NT2/D1 (cell line): ENCODE measurements around the gene ASAP2.

ENCODE experiments used
- DNase-seq: peaks from one replicate; pipeline ENCODE4 v3.0.0-alpha.2; 2011; ENCODE audit warnings: low read depth, low spot score
- H3K27me3 ChIP-seq: 2 replicates; pipeline ENCODE4 v1.6.0; 2011; ENCODE audit warnings: mild to moderate bottlenecking; ENCODE audit not compliant: insufficient read length, insufficient read depth
- H3K36me3 ChIP-seq: 2 replicates; pipeline ENCODE4 v1.6.1; 2011; ENCODE audit warnings: mild to moderate bottlenecking, low read length, mixed read lengths; ENCODE audit not compliant: insufficient read depth, insufficient read length
- H3K4me1 ChIP-seq: 2 replicates; pipeline ENCODE4 v1.5.1; 2011; ENCODE audit not compliant: insufficient read depth, insufficient read length
- H3K4me3 ChIP-seq: 2 replicates; pipeline ENCODE4 v1.5.1; 2011; ENCODE audit warnings: low read depth; ENCODE audit not compliant: insufficient read length
- H3K9ac ChIP-seq: 2 replicates; pipeline ENCODE4 v1.6.0; 2011; ENCODE audit warnings: low read depth; ENCODE audit not compliant: insufficient read length
- H3K9me3 ChIP-seq: 2 replicates; pipeline ENCODE4 v1.5.1; 2011; ENCODE audit warnings: mild to moderate bottlenecking, low read length; ENCODE audit not compliant: insufficient read depth
- SUZ12 ChIP-seq: IDR thresholded peaks from 2 replicates; pipeline ENCODE4 v1.6.1; 2011; ENCODE audit not compliant: insufficient read length, insufficient read depth; ENCODE audit errors: extremely low read depth
- YY1 ChIP-seq: IDR thresholded peaks from 2 replicates; pipeline ENCODE4 v1.6.1; 2011; ENCODE audit not compliant: insufficient read length, insufficient read depth
- ZNF274 ChIP-seq: IDR thresholded peaks from 2 replicates; pipeline ENCODE4 v1.6.1; 2011; ENCODE audit warnings: mild to moderate bottlenecking, low read depth, low read length

ASAP2 gene

DNA sequence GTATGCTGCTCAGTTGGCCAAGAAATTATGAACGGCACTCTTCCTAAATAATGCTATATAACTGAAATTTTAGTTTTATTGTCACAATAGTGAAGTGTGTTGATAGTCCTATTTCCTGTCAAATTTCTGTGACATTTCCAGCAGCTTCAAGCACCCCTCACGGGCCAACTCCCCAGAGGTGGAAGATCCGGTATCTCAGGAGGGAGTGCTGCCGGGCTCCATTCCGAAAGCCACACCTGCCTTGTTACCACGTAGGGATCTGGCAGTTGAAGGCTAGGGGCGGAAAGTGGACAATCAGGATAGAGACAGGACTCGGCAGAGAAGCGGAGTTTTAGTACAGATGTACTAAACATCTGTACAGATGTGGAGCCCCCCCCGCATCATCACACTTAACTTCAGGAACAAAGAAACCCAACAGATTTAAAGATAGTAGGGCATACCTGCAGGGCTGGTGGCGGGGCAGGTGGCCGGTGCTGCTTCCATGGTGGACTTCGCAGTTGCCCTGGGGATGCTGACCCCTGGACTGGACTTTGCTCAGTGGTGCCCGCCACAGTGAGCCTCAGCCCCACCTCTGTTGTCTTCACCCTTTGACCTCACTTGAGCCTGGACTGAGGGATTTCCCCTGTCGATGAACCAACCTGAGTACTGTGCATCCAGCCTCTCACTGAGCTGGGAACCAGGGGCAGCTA lies 22.3 kb downstream of the ASAP2 start:
- Histone ChIP-seq H3K4me3 (no peak overlapping the region), H3K9ac (no peak overlapping the region), H3K9me3 (no peaks in the 10 kb centered on the region), H3K36me3 (no peaks in the 10 kb centered on the region), H3K27me3 (no peaks in the 10 kb centered on the region), H3K4me1 (no peaks in the 10 kb centered on the region)
- DNase-seq, result no peak
- no peak for TF ChIP-seq SUZ12
- no peak for TF ChIP-seq ZNF274
- TF ChIP-seq YY1, result no peak

DNA sequence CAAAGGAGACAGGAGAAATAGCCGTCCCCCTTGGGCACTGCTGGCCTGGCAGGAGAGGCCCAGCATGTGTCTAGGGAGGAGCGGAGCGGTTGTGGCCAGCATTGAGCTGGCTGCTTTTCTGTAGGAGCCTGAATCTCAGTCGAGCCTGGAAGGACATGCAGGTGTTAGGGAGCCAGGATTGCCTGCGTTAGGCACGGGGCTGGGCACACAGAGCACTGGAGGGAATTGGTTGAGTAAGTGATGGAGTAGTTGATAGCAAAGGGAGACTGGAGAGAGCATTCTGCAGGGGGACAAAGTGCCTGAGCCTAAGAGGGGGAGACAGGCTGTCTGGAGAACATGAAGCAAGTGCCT lies 22.8 kb downstream of the ASAP2 start:
- no peaks in the 10 kb centered on the region for H3K9me3 ChIP-seq
- no peaks in the 10 kb centered on the region for H3K4me1 ChIP-seq
- DNase-seq, result no peak
- no peak overlapping the region for H3K9ac ChIP-seq
- no peaks in the 10 kb centered on the region for H3K36me3 ChIP-seq
- H3K27me3 ChIP-seq, result no peaks in the 10 kb centered on the region
- no peak overlapping the region for H3K4me3 ChIP-seq
- TF ChIP-seq ZNF274, result no peak
- no peak for TF ChIP-seq YY1
- no peak for TF ChIP-seq SUZ12

DNA sequence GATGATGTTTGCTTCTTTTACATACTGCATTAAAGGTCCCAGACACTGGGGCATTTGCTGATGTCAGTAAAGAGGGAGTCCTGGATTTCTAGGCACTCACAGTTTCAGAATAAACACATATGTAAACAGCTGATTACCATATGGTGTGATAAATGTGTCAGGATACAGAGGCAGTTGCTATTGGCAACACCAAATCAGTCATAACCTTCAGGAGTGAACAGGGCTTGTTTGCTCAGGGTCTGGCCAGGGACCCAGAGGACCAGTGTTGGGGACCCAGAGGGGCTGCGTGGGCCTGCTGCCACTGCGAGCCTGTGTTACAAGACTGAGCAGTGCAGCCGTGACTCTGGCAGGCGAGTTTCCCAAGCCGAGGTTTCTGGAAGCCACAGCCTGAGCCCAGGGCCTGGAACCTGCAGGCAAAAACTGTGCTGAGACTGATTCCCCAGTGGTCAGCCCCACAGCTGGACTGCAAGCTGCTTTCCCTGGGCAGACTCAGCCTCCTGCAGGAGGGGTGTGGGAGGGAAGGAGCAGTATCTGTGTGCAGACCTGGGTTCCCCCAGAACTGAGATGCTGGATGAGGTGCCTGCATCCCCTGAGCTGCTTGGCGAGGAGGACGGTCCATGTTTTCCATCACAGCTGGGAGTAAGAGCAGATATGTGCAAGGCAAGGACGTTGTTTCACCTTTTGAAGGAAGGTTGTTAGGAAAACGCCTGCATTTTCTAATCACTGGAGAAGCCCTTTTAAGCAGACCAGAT lies 23.6 kb downstream of the ASAP2 start:
- TF ChIP-seq SUZ12 (no peak), ZNF274 (no peak), YY1 (no peak)
- no peak overlapping the region for H3K9ac ChIP-seq
- no peak overlapping the region for H3K4me3 ChIP-seq
- H3K9me3 ChIP-seq, result no peaks in the 10 kb centered on the region
- no peaks in the 10 kb centered on the region for H3K36me3 ChIP-seq
- H3K4me1 ChIP-seq, result no peaks in the 10 kb centered on the region
- no peak for DNase-seq
- no peaks in the 10 kb centered on the region for H3K27me3 ChIP-seq

DNA sequence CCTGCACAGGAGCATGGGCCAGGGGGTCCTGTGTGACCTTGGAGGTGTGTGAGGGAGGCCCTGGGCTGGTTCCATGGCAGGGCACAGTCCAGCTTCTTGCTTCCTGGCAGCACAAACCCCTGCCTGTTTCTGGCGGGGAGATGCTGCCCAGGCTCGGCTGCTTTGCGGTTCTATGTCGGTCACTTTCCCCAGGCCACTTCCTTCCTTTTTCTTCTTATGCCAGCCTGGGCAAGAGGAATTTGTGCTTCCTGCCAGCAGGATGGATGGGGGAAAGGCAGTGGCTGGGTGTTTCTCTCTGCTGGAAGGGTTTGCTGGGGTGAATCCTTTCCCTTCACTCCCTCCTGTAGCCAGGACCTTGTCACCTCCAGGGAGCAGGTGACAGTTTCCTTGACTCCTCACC lies 24.3 kb downstream of the ASAP2 start:
- TF ChIP-seq YY1 (no peak), ZNF274 (no peak), SUZ12 (no peak)
- Histone ChIP-seq H3K9ac (no peak overlapping the region), H3K27me3 (no peaks in the 10 kb centered on the region), H3K4me1 (peaks cover 2% of the 10 kb centered on the region), H3K9me3 (no peaks in the 10 kb centered on the region), H3K36me3 (no peaks in the 10 kb centered on the region), H3K4me3 (no peak overlapping the region)
- DNase-seq, result no peak

DNA sequence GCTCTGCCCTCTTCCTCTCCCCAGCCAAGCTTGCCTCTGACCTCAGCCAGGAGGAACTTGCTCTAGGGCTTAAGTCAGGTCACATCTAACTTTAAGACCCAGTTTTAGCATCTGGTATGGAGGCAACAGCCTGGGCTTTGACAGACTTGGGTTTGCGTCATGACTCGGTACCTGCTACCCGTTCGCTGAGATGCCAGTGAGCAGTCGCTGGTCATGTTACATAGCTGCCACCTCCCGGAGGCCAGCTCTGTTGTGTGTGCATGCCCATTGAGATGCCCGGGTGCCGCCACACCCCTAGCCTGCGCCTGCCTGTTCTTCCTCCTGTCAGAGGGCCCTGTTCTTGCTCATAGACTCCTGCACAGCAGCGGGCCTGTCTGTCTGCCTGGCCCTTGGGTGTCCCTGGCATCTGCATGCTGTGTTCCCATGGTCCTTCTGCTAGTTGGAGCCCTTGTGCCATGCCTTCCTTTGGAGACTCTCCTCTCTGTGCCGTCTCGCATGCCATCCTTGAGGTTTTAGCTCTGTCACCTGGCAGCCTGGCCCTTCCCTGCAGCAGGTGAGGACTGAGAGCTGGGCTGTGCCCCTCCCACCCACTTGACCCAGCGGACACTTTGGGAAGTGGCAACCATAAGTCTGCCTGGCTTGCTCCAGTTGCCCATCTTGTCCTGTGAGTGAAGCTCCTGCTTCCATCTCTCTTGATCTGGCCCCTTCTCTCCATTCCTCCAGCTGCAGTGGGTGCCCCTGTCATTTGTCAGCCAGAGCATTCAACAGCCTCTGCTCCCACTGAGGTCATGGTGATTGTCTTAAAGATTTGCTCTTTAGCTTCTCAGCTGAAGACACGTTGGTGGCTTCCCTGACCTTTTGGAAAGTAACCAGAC lies 24.9 kb downstream of the ASAP2 start:
- Histone ChIP-seq H3K36me3 (no peaks in the 10 kb centered on the region), H3K9me3 (no peaks in the 10 kb centered on the region), H3K27me3 (no peaks in the 10 kb centered on the region), H3K4me1 (peaks cover 2% of the 10 kb centered on the region), H3K9ac (no peak overlapping the region), H3K4me3 (no peak overlapping the region)
- no peak for DNase-seq
- TF ChIP-seq YY1 (no peak), SUZ12 (no peak), ZNF274 (no peak)

GRCh38 chr2:9232166-9232479 lies 25.5 kb downstream of the ASAP2 start:
- Histone ChIP-seq H3K9ac (no peak overlapping the region), H3K4me1 (peaks cover 2% of the 10 kb centered on the region), H3K4me3 (no peak overlapping the region), H3K9me3 (no peaks in the 10 kb centered on the region), H3K27me3 (no peaks in the 10 kb centered on the region), H3K36me3 (no peaks in the 10 kb centered on the region)
- TF ChIP-seq ZNF274, result no peak
- TF ChIP-seq SUZ12, result no peak
- no peak for TF ChIP-seq YY1
- no peak for DNase-seq

- Histone ChIP-seq H3K4me3 (no peak overlapping the region), H3K9me3 (no peaks in the 10 kb centered on the region), H3K4me1 (peaks cover 2% of the 10 kb centered on the region), H3K27me3 (no peaks in the 10 kb centered on the region), H3K9ac (no peak overlapping the region), H3K36me3 (no peaks in the 10 kb centered on the region)
- DNase-seq, result no peak
- no peak for TF ChIP-seq ZNF274
- no peak for TF ChIP-seq YY1
- TF ChIP-seq SUZ12, result no peak
Observed at GRCh38 chr2:9232886-9233285, 26.3 kb downstream of the ASAP2 start.
